ENCODE measurements around the gene GPR39.

The GPR39 gene

GRCh38 chr2:132448771-132449170, 32.2 kb downstream of the GPR39 start:
- DNase-seq, result no peak

GRCh38 chr2:132449868-132450267, 33.3 kb downstream of the GPR39 start:
- no peak for DNase-seq

- no peak for DNase-seq
These were observed 44.2 kb downstream of the GPR39 start for GRCh38 chr2:132460781-132461180.

- no peak for DNase-seq
These were observed 45.6 kb downstream of the GPR39 start for GRCh38 chr2:132462236-132462635.

- DNase-seq, result no peak
These were observed 47.1 kb downstream of the GPR39 start for GRCh38 chr2:132463719-132464118.

- no peak for DNase-seq
These were observed 49.3 kb downstream of the GPR39 start for GRCh38 chr2:132465917-132466316.

- no peak for DNase-seq
These were observed 49.9 kb downstream of the GPR39 start for GRCh38 chr2:132466428-132467028.

GRCh38 chr2:132468821-132469675, 52.4 kb downstream of the GPR39 start:
- no peak for DNase-seq

- no peak for DNase-seq
These were observed 54.1 kb downstream of the GPR39 start for GRCh38 chr2:132470746-132471145.

GRCh38 chr2:132473174-132473883, 56.7 kb downstream of the GPR39 start:
- DNase-seq, result no peak

GRCh38 chr2:132475615-132476014, 59.0 kb downstream of the GPR39 start:
- no peak for DNase-seq

GRCh38 chr2:132477436-132477835, 60.8 kb downstream of the GPR39 start:
- DNase-seq, result no peak

- no peak for DNase-seq
These were observed 61.4 kb downstream of the GPR39 start for GRCh38 chr2:132477962-132478361.

GRCh38 chr2:132478461-132479105, 62.0 kb downstream of the GPR39 start:
- no peak for DNase-seq

GRCh38 chr2:132479155-132479554, 62.5 kb downstream of the GPR39 start:
- no peak for DNase-seq

- DNase-seq, result no peak
These were observed 66.2 kb downstream of the GPR39 start for GRCh38 chr2:132482821-132483220.

- DNase-seq, result no peak
These were observed 67.5 kb downstream of the GPR39 start for GRCh38 chr2:132484144-132484543.

- no peak for DNase-seq
These were observed 71.9 kb downstream of the GPR39 start for GRCh38 chr2:132488491-132488890.

- DNase-seq, result no peak
These were observed 72.5 kb downstream of the GPR39 start for GRCh38 chr2:132489150-132489549.

- DNase-seq, result no peak
These were observed 79.3 kb downstream of the GPR39 start for GRCh38 chr2:132495881-132496280.

GRCh38 chr2:132496555-132496954, 80.0 kb downstream of the GPR39 start:
- no peak for DNase-seq

GRCh38 chr2:132497591-132497990, 81.0 kb downstream of the GPR39 start:
- DNase-seq, result no peak

GRCh38 chr2:132503701-132504100, 87.1 kb downstream of the GPR39 start:
- no peak for DNase-seq
